GDM1 (cell line): ENCODE measurements around the gene ACAD9.
"Not testable (repeated sequence)": the region's sequence is repeated elsewhere in the genome, so short reads cannot be mapped to it uniquely, and the experiment has no call there.

Source experiments
- DNase-seq: peaks from one replicate; lab custom pipeline; 2025; lab: John Stamatoyannopoulos, UW

The ACAD9 gene

DNA sequence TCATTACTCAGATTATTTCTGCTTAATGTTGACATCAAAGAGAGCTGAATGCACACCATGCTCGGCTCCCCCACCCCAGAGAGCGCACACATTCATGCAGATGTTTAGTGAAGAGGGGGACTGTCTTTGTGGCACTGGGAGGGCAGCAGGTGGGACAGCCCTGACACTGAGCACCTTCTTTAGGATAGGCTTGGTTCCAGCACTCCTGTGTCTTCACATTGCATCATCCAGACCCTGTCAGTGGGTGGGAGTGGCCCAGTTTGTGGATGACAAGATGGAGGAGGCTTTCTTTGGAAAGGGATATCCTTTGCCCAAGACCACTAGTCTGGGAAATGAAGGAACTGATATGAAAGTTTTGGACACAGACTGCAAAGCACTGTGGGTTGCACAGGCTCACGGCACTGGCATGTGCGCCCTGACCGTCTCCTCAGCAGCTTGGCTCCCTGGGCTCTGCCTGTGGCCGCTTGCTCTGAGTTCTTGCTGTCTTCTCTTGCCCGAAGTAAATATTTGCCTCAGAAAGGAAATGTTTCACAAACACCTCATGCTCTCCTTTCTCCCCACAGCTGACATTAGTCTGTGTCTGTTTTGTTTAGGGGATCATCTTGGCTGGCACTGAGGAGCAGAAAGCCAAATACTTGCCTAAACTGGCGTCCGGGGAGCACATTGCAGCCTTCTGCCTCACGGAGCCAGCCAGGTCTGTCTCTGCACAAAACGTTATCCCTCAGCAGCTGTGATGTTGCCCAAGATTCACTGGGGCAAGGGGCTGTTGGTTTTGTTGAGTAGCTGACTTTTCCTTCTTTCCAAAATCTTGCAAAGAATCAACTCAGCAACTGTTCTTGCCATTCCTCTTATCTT is 16.6 kb downstream of the ACAD9 start:
- no peak for DNase-seq

DNA sequence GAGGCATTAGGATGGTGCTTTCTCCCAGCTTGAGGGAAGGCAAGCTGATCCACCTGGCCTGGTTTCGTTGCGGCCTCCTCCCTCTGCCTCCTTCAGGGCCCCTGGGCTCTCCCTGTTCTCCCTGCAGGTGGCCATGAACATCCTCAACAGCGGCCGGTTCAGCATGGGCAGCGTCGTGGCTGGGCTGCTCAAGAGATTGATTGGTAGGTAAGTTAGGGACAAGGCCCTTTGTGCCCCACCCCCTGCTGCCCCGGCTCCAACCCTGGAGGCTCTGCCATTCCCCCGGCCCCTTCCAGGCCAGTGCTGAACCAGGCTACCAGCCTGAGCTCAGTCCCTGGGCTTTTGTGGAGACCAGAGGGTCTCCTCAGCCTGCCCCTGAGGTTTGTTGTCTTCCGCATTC is 23.0 kb downstream of the ACAD9 start:
- no peak for DNase-seq

DNA sequence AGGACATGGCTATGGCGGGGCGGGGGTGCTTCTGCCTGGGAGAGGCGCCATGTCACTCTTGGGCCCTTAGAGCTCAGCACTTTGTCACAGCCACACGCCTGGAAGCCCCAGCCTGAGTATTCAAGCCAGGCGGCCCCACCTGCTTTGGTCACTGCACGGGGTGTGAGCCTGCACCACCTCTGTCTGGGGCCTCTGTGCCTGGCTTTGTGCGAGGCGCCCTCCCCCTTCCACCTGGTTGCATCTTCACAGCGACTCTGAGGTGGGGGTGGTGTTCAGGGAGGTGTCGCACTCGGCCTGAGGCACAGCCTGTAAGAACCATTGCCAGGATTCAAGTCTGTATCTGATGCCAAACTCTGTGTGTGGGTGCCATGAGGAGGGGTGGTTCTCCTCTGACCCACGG is 24.1 kb downstream of the ACAD9 start:
- no peak for DNase-seq

DNA sequence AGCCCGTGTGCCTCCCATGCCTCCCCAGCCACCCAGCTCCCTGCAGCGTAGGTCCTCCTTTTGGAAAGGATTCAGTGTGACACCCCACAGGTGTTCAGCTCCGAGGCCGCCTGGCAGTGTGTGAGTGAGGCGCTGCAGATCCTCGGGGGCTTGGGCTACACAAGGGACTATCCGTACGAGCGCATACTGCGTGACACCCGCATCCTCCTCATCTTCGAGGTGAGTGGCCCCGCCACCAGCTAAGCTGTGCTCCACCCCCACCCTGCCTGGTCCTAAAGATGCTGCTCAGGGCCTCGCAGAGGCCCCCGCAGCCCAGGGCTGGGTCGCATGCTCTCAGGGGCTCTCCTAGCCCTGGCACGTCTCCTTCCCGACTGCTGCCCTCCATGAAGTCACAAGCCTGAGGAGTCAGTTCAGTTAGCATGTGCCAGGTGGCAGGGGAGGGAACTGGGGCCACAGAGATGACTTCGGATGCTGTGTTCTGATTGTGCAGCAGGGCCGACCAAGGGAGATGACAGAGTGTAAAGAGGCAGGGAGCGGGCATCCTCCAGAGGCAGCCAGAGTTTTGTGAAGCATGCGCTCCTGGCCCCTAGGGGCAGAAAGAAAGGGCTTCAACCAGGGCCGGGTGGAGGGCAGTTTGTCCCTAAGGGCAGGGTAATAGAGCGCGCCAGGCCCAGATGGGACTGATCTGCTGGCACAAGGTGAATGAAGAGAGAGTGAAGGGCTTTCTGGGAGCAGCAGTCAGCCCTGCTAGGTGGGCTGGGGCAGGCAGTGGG is 26.8 kb downstream of the ACAD9 start:
- DNase-seq: no peak

DNA sequence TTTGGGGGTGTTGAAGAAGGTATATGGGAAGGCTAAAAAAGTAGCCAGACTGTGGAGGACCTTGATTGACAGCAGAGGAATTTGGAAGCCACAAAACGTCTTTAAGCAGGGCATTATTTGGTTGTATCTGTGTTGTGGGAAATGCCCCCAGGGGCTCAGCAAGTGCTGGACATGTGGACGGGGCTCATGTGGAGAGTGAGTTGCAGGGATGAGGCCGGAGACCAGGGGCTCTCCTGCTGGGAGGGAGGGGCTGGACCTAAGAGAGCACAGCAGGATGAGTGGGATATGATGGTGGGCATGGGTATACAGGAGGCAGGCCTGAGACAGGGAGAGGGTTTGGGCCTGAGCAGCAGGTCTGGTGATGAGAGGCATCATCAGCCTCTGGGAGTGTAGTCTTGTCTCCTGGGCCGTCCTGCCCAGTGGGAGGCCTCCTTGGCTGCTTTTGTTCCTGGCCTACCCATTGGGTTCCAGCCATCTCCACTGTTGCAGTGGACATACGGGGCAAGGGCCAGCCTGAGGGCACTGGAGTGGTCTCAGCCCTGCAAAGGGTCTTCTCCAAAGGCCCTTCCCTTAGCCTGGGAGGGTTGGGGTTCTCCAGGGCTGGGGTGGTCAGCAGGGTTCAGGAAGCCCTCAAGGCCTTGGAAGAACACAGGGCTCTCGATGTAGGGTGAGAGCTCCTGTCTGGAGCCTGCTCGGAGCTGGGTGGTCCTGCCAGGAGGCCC is 27.5 kb downstream of the ACAD9 start:
- DNase-seq: no peak

DNA sequence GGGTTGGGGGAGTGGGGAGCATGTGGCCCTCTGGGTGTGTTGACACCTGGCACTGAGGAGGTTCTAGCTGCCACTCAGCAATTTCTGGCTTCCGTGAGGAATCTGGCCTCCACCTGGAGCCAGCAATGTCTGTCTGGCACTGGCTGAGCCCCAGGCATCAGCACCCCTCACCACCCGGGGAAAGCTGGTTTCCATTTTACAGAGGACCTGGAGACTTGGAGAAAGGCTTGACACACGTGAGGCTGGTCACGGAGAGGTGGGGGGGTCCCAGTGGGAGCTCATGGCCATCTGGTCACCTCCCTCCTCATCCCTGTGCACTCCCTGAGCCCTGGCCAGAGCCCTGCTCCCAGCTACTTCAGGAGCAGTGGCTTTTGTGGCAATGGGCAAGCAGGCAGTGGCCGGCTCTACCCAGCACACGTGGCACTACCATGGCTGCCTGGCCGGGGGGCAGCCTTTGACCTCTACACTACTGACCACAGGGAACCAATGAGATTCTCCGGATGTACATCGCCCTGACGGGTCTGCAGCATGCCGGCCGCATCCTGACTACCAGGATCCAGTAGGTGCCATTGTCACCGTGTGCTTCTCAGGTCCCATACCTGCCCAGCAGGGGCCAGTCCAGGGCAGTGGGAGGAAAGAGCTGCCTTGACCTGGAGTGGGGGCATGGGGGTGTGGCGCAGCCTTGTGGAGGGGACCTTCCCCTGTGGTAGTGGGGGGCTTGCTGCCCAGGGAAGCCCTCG is 28.5 kb downstream of the ACAD9 start:
- no peak for DNase-seq

DNA sequence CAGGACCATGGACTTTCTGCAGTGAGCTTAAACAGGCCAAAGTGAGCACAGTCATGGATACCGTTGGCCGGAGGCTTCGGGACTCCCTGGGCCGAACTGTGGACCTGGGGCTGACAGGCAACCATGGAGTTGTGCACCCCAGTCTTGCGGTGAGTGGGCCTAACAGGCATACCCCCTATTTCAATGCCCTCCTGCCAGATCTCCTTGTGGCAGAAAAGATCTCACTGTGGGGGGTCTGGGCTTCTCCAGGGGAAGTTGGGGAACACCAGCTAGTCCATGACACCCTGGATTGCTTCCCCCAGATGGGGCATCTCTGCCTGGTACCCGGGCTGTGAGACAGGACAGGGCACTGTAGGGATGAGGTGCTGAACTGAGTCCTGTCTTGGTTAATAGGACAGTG is 29.5 kb downstream of the ACAD9 start:
- no peak for DNase-seq

DNA sequence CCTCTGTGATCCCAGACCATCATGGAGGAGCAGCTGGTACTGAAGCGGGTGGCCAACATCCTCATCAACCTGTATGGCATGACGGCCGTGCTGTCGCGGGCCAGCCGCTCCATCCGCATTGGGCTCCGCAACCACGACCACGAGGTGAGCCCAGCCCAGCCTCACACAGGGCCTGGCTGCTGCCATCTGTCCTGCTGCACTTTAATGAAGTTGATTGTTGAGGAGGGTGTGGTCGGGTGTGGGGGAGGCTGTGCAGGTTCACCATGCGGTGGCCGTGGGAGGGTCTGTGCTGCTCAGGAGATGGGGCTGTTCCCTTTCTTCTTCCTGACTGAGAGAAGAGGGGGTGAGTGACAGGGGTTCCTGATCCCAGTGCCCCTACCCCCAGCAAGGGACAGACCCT is 30.6 kb downstream of the ACAD9 start:
- DNase-seq: no peak

DNA sequence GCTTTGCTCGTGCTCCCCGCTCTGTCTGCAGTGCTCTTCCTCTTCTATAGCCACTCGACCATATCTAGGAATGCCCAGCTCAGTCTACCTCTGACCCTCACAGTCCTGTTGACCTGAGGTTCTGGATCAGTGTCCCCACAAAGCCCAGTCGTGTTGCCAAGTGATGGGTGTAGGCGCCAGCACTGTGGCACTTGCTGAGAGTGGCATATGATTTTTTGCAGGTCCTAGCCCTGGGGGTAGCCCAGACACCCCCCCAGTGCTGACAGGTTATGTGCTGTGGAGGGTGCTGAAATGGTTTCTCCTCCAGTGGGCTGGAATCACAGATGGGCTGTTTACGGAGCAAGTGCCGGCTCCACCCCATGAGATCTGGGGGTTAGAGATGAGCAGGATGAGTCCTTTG is 32.5 kb downstream of the ACAD9 start:
- no peak for DNase-seq

DNA sequence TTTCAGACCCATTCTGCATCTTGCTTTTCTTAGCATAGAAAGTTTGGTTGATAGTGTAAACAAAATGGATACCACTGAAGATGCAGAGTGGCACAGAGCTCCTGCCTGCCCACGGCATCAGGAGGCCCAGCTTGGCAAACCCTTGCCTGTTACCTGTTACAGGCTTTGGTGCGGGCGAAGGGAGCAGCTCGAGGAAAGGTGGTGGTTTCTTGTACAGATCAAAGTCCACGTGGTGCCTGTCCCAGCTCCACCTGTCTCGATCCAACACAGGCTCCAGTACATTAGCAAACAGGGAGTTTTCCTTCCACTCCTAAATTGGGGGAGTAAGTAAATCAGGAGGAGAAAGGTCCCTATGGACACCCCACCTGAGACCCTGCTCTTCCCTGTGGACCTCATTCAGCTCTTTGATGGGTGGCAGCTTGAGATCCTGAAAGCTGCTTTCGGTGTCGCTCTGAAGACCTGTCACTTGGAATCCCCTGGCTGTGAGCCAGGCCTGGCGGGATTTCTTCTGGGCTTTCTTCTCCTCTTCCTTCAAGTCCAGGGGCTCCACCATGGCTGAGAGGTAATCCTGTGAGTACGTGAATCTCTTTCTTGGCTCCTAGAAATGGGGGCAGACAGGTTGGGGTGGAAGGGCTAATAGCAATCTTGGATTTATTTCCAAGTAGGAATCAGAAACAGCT is 35.7 kb downstream of the ACAD9 start:
- DNase-seq: no peak

DNA sequence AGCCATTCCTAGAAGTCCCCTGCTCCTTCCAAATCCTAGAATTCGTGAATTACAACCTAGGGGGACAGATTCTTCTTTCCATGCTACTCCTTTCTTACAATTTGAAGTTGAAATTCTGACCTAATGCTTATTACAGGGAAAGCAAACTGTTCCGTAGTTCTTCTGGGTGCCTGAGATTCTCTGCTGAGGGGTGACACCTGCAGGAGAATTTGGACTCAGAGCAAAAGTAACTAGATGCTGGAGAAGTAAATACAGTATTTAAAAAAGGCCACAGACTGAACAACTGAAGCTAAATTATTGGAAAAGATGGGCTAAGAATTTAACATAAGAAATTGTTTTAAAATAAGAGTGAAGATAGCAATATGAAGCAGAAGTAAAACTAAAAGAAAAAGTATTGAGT is 37.9 kb downstream of the ACAD9 start:
- no peak for DNase-seq

DNA sequence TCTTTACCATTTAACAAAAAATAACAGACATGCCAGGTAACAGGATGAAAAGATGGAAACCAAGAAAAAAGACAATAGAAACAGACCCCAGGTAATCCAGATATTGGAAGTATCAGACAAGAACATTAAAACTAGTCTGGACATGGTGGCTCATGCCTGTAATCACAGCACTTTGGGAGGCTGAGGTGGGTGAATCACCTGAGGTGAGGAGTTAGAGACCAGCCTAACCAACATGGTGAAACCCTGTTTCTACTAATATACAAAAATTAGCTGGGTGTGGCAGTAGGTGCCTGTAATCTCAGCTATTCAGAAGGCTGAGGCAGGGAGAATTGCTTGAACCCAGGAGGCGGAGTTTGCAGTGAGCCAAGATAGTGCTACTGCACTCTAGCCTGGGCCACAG is 40.6 kb downstream of the ACAD9 start:
- DNase-seq: no peak

DNA sequence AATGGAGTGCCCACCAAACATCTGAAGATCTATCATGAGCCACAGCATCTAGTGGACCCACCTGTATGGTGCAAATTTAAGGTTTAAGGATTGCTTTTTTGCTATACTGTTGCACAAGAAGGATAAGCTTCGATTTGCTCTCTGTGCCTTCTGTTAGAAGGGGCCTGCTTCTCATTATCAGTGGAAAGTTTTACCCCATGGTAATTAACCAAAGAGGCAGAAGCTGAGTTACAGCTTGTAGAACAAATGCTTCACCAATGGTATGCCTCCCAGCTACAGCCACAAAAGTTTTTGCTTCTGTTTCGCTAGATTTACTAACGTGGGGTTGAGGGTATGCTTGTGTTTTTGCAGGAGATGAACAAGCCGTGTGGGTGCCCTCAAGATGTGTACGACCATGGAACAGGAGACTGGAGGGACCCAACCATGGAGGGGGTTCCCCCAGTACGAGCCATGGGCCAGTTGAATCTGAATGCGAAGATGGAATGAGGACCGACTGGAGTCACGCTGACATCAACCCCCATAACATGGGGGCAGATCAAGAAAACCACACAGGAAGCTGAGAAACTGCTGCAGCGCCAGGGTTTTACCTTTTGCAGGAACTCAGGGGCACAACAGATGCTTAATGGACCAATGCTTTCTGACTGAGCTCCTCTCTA is 43.5 kb downstream of the ACAD9 start:
- DNase-seq: no peak

DNA sequence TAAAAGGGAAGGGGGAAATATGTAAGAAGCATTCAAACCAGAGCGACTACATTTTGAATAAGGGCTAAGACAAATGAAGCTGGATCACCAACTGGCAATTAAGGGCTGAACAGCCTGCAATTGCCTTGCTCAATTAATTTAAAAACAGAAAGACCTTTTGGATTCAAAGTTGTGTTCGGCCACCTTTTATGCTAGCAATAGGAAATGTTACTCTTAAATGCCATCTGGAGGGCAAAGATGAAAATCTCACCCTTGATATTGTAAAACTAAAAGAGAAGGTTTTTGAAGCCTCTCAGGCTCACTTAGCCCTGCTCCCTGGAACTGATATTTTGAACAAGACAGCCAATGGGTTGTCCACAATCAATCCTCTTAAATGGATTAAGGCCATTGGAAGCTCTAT is 44.2 kb downstream of the ACAD9 start:
- DNase-seq: no peak

DNA sequence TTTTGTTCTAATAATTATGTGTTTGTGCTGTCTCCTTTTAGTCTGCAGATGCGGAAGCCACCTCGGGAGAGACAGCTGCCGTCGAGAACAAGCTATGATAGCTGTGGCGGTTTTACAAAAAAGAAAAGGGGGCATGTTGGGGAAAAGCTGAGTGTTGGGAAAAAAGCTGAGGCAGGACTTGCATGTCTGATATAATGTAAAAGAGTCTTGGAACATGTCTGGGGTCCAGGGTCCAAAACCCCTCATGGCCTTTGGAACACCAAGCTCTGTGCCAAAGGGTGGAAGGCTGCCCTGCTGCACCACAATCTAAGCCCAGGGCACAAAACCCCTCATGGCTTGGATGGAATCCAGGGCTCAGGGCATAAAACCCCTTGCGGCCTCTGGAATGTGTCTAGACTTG is 44.6 kb downstream of the ACAD9 start:
- DNase-seq: not testable (repeated sequence)

DNA sequence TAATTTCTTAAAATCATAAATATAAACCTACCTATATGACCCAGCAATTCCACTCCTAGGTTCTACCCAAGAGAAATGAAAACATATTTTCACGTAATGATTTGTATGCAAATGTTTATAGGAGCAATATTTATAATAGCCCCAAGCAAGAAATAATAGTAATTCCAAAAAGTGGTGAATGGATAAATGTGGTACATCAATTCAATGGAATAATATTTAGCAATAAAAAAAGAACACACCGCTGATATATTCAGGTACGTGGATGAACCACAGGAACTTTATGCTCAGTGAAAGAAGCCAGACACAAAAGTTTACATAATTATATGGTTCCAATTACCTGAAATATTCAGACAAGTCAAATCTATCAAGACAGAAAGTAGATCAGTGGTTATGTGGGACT is 49.9 kb downstream of the ACAD9 start:
- no peak for DNase-seq

DNA sequence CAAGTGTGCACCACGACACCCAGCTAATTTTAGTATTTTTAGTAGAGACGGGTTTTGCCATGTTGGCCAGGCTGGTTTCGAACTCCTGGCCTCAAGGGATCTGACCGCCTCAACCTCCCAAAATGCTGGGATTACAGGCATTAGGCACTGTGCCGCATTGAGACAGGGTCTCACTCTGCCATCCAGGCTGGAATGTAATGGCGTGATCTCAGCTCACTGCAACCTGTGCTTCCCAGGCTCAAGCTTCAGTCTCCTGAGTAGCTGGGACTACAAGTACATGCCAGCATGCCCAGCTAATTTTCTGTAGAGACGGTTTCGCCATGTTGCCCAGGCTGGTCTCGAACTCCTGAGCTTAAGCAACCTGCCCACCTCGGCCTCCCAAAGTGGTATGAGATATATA is 51.6 kb downstream of the ACAD9 start:
- no peak for DNase-seq

DNA sequence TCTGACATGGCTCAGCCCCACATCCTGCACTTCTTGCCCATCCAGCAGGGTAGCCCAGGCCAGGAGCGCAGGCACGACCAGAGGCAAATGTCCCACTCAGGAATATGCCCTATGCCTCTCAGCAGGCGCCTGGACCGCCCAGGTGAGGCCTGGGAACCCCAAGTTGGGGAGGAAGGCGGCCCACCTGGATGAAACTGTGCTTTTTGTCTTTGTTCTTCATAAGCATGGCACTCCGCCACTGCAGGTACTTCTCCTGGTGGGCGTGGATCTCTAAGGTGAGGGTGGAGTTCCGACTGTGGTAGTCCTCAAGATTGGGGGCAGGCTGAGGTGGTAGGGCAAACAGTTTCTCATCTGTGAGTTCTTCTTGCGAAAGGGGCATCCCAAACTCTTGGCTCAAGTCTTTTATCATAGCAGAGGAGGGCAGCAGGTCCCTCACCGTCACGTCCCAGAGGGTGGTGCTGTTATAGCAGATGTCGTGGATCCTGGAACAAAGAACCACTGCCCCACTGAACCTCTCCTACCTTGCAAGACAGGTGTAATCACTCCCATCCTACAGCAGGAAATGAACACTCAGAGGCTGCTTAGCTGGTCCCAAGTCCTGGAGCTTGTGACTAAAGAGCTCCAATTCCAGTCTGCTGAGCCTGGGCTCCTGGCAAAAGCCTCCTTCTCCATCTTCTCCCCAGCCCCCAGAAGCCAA is 53.2 kb downstream of the ACAD9 start:
- no peak for DNase-seq

DNA sequence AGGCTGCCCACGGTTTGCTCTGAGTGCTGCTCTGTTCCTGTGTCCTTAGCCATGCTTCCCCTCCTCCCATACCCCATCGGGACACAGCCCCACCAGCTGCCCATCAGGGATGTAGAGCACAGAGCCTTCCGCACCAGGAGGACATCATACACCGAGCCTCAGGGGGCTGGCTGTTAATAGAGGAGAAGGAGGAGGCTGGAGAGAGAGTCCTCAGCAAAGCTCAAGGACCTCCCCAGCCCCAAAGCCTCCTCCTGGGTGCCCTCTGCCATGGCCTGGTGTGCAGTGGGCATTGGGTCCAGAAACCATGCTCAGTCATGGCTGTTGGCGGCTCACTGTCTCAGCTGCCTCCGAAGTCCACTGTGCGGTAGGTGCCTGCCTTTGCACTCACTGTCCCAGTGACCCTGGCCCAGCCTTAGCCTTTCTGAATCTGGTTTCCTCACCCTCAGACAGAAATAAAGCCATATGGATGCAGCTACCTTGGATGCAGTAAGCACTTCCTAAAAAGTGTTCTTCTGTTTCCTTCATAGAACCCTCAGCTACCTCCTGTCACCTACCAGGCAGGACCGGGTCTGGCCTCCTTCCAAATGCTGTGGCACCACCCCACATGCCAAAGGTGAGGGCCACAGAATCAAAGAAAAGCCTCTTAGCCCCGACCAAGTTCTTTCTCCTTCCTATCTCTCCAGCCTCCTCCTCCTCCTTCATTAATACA is 53.9 kb downstream of the ACAD9 start:
- no peak for DNase-seq

DNA sequence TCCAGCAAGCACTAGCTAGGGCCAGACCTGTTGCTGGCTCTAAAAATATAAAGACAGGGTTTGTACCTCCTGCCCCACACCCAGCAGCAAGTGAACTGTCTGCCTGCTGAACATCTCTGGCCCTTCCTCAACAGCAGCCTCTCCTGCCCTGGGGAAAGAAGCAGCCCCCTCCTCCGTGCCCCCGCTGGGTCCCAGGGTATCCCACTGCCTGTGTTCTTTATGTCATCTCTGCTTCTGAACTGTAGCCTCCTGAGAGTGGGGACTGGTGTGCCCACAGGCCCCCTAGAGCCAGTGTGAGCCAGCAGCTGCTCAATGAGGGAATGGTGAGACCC is 54.5 kb downstream of the ACAD9 start:
- no peak for DNase-seq
